ENCODE measurements around the gene FAM72A.
"Not testable (repeated sequence)": the region's sequence is repeated elsewhere in the genome, so short reads cannot be mapped to it uniquely, and the experiment has no call there.

- TF ChIP-seq POLR2A (IDR thresholded peaks at IDR 0.05; ENCODE audit: low read depth); EP300 (IDR thresholded peaks at IDR 0.05); CTCF (IDR thresholded peaks at IDR 0.05); POLR2AphosphoS5 (IDR thresholded peaks at IDR 0.05): not testable (repeated sequence)
These were observed 37.6 kb upstream of the FAM72A start for GRCh38 chr1:206240288-206240687.

All from esophagus muscularis mucosa (tissue), 4 donors.